Keratinocyte (primary cell): ENCODE results near the gene WNT16.

Experiments used
- EZH2 ChIP-seq: IDR thresholded peaks from one replicate; pipeline ENCODE4 v1.6.1; 2012; ENCODE audit warnings: inconsistent platforms, mild to moderate bottlenecking, low read length, moderate library complexity
- TF ChIP-seq, protein P1 (sequence below), 3 experiments: IDR thresholded peaks in 1 of 3; conservative IDR thresholded peaks in 1 of 3; optimal IDR thresholded peaks in 1 of 3; 2 replicates in 2 of 3; 3 replicates in 1 of 3; pipeline versions ENCODE3 to v1.5.1; 2011; ENCODE audit warnings: low read length in 3 of 3, mild to moderate bottlenecking in 3 of 3, moderate library complexity in 2 of 3, control low read depth in 1 of 3, inconsistent platforms in 1 of 3; ENCODE audit not compliant: insufficient read depth in 2 of 3; ENCODE audit errors: extremely low read depth in 1 of 3

- TF ChIP-seq EZH2 = no peak
- TF ChIP-seq, protein P1, sequence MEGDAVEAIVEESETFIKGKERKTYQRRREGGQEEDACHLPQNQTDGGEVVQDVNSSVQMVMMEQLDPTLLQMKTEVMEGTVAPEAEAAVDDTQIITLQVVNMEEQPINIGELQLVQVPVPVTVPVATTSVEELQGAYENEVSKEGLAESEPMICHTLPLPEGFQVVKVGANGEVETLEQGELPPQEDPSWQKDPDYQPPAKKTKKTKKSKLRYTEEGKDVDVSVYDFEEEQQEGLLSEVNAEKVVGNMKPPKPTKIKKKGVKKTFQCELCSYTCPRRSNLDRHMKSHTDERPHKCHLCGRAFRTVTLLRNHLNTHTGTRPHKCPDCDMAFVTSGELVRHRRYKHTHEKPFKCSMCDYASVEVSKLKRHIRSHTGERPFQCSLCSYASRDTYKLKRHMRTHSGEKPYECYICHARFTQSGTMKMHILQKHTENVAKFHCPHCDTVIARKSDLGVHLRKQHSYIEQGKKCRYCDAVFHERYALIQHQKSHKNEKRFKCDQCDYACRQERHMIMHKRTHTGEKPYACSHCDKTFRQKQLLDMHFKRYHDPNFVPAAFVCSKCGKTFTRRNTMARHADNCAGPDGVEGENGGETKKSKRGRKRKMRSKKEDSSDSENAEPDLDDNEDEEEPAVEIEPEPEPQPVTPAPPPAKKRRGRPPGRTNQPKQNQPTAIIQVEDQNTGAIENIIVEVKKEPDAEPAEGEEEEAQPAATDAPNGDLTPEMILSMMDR (optimal IDR thresholded peaks at IDR 0.05 in 1 of 3, IDR thresholded peaks at IDR 0.05 in 1 of 3, conservative IDR thresholded peaks at IDR 0.05 in 1 of 3; ENCODE audit: extremely low read depth in 1 of 3, insufficient read depth in 2 of 3, low read length in 3 of 3) = no peak
These were observed 48.2 kb downstream of the WNT16 start for GRCh38 chr7:121376979-121377378.
